SK-N-SH treated with all-trans-retinoic acid at 6 μM for 48 hours (cell line): Measurements from ENCODE around the gene AKAP13.

Source experiments
- ISL1 ChIP-seq: fragments of 250-450 bp; sonication (Bioruptor Pico); IDR thresholded peaks from 2 replicates; pipeline ENCODE4 v2.1.2; 2022; ENCODE audit warnings: mild to moderate bottlenecking, moderate library complexity
- TCF4 ChIP-seq: fragments of 250-450 bp; sonication (Bioruptor Pico); IDR thresholded peaks from 2 replicates; pipeline ENCODE4 v1.8.0; 2021; ENCODE audit warnings: mild to moderate bottlenecking, moderate library complexity, borderline replicate concordance
- TSHZ2 ChIP-seq: fragments of 250-450 bp; sonication (Bioruptor Pico); IDR thresholded peaks from 2 replicates; pipeline ENCODE4 v1.5.0; 2020; ENCODE audit warnings: mild to moderate bottlenecking, moderate library complexity

- TF ChIP-seq TSHZ2 (CRISPR knock-in tag) (no peak), ISL1 (CRISPR knock-in tag) (peak; percentile 71; the same call in 1 of the 2 replicates), TCF4 (CRISPR knock-in tag) (no peak)
These were observed 287.4 kb downstream of the AKAP13 start for GRCh38 chr15:85667491-85668424.
